Esophagus squamous epithelium (tissue), 4 donors: ENCODE data around the gene OR6S1.
A peak's percentile ranks its signal among the peaks of the same experiment; 100 is the strongest.

Source experiments
- CTCF ChIP-seq, 6 experiments: fragments of 450-650 bp in 4 of 6; fragments of 200-600 bp in 2 of 6; sonication (generic) in 2 of 6; IDR thresholded peaks; one replicate each; pipeline ENCODE4 v1.5.1; 2016 to 2019; ENCODE audit warnings: antibody characterized with exemption in 6 of 6, mild to moderate bottlenecking in 4 of 6, moderate library complexity in 4 of 6
- POLR2A ChIP-seq, 4 donors: fragments of 450-650 bp; IDR thresholded peaks; one replicate each; pipeline ENCODE4 v1.6.1; 2017; ENCODE audit warnings: antibody characterized with exemption in 4 of 4, mild to moderate bottlenecking in 4 of 4, moderate library complexity in 3 of 4

- TF ChIP-seq POLR2A (IDR thresholded peaks at IDR 0.05) (no peak), CTCF (IDR thresholded peaks at IDR 0.05) (peak in 5 of 6 experiments; percentile 12 to 67 (median 38))
Measured at GRCh38 chr14:20606190-20606901, 35.1 kb downstream of the OR6S1 start.
